GM19395 (cell line): ENCODE data around the gene SRRM2.
A peak's percentile ranks its signal among the peaks of the same experiment; 100 is the strongest.
"Not testable (repeated sequence)": the region's sequence is repeated elsewhere in the genome, so short reads cannot be mapped to it uniquely, and the experiment has no call there.

Experiments used
- ATAC-seq: cut with Tn5 transposase; IDR thresholded peaks from one replicate; pipeline ENCODE4 v1.9.1; 2021; ENCODE audit warnings: mild to moderate bottlenecking, moderate library complexity; ENCODE audit not compliant: unreplicated experiment

Gene SRRM2

DNA sequence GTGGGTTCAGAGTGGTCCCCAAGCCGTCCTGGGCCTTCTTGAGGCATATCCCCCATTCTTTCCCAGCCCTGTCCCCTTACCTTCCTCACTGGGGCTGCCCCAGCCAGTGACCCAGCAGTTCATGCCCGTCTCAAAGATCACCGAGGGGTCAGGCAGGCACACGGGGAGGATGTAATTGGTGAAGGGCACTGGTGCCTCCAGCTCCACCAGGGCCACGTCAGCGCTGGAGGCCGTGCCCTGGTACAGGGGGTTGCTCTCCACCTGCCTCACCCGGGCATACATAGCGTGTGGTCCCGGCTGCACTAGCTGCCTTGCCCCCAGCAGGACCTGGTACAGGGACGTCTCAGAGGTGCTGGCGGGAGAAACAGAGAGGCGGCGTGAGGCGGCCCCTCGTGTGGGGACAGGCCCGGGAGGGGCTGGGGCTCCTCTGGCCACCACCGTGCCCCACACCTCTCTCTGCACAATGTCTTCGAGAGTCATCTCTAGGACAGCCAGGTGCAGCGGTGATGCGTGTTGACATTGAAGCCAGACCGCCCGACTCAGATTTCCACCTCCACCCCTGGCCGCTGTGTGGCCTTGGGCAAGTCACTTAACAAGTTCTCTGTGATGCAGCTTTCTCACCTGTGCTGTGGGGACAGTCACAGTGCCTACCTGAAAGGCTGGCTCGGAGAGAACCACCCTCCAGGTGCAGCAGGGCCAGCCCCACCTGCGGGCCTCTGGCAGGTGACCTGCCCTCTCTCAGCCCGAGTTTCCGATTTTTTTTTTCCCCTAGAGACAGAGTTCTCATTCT is 38.3 kb upstream of the SRRM2 start:
- ATAC-seq = no peak

DNA sequence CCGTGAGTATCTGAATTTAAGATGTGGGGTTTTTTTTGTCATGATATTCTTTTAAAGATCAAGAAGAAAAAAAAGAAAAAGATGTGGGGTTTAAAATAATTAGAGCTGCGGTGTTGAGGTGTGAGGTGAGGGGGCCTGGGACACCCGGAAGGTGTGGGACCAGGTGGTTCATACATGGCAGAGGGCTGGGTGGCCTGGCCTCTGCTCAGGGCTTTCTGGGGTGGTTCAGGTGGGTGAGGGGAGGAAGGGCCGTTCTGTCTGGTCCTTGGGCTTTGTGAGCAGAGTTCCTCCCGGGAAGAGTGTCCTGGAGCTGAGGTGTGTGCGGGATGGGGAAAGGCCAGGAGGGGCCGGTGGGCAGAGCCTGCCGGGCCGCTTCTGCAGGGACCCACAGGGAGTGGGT is 37.4 kb upstream of the SRRM2 start:
- ATAC-seq = no peak

DNA sequence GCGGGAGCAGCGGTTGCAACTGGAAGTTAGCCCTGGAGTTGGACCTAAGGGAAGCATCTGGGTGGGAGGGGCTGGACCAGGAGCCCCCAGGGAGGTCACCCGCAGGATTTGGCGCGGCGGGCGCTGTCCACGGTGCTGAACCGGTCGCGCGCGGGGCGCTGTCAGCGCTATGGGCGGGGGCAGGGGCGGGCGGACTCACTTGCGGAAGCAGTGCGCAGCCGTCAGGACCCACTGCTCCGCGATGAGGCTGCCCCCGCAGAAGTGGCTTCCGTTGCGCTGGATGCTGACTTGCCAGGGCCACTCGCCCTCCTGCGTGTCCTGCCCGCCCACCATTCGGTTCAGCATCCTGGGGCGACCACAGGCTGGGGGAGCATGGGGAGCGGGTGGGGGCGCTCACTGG is 36.9 kb upstream of the SRRM2 start:
- no peak for ATAC-seq

DNA sequence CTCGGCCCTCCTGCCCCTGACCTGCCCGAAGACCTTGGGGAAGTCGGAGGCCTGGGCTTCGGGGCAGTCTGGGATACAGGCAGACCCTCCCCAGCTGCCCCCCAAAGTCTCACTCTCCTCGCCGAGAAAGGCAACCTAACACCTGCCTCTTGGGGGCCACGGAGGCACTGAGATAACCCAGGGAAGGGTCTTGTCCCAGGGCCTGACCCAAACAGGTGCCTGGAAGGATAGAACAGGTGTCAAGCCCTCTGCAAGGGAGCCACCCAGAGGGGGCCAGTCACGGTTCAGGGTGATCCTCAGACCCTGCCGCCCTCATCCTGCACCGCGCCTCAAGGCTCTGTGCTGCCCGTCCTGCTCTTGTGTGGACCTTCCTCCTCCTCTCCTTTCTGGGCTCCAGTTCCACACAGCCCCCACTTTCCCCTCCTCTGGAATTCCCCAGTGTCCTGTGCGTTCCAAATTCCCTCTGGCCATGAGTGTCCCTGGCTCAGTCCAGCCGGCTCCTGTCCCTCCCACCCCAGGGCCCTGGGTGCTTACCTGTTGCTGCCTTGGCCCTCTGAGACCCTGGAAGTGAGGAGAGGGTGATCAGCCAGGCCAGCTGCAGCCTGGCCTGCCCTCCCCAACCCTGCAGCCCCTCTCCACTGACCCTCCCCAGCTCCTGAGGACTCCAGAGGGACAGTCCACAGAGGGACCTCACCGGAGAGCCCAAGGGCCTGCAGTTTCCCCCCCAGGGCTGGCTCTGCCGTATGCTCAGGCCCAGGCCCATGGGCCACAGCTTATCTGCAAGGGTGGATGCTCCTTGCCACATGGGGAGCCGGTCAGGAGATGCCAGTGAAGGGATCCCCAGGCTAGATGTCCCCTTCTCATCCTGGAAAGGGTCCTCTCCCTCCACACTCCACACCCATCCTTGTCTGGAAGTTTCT is 36.2 kb upstream of the SRRM2 start:
- ATAC-seq = no peak

DNA sequence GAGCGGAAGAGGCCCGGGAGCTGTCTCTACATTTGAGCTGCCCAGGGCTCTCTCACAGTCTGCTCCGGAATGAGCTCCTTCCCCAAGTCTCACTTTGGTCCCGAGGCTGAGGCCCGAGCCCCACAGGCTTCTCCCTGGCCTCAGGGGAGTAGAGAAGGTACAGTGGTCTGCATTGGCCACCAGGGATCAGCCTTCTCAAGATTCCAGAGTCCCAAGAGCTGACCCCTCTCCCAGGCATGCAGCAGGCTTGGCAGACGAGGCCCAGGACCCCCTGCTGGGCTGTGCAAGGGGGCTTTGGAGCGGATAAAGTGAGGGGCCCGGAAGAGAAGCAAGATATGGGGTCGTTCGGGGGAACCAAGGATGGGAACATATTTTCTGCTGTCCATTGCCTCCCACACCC is 35.5 kb upstream of the SRRM2 start:
- ATAC-seq = no peak

DNA sequence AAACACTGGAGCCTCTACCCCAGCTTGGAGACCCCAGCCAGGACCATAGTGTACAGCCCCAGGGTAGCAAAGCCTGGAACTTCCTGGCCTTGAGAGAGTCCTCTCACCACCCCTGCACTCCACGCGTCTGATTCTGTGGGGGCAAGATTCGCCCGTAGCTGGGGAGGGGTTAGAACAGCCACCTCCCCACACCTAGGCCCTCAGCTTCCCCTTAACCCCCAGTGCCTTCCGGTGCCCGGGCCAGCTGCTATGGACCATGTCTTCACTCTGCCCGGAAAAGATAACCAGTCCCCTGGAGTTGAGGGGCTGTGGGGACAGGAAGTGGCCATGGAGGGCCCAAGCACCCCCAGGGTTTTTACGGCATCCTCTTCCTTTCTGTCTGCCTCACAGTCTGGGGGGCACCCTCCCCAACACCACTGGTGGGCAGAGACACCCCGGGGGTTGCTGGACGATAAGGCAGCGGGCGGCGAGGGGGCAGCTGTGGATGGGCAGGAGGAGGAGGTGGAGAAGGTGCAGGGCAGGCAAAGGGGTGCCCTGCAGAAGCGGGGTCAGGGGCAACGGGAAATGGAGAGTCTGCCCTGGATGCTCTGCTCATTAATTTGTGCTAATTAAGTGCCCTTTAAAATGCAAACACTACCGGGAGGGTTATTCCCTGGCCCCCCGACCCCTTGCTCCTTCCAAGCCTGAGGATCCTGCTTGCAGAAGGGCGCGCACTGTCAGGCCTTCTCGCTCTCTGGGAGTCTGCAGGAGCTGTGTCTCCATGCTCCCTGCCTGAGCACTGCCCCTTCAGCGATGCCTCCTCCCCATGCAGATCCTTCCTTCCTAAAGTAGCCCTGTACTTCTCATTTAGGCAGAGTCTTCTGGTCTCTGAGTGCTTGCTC is 34.8 kb upstream of the SRRM2 start:
- ATAC-seq = no peak

DNA sequence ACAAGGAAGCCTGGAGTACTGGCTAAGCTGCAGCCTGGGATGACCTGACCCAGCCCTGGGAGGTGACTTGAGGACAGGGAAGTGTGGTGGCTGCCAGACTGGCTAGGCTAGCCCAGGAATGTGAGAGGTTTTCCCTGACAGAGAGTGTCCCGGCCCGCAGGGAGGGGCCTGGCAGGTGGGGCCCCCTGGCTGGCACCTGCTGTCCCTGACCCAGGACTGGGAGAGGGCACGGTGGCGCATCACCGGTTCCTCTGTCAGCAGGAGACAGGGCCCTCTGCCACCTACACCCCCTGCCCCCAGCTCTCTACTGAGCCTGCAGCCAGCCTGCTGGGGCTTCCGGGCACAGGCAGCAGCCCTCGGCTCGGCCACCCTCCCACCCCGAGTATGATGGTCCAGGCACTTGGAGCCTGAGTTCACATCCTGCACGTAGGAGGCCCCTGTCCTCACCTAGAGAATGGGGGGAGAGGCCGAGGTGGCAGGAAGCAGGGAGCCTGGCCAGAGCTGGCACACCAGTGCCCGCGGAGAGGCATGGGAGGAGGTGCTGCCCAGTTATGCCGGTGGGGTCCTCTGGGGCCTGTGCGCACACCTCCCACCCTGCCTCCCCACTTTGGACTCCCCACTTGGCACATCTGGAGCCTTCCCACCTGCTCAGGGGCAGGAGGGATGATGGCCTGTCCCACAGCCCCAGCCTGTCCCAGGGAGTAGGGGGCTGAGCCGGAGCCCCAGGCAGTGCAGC is 32.9 kb upstream of the SRRM2 start:
- no peak for ATAC-seq

DNA sequence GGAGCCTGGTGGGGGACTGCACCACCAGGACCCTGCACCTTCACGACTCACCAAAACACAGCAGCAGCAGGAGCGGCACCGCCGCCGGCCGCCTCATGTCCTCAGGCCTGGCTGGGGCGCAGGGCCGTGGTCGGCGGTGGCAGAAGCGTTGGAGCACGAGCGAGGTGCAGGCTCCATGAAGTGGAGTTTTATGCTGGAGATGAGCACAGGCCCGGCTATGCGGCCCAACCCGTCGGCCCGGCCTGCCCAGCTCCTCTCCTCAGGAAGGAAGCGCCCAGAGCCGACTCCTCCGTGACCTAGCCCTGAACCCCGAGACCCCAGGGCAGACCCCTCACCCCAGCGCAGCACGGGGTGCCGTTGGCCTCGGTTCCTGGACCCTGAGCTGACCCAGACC is 32.4 kb upstream of the SRRM2 start, which contains the start of gene PRSS27:
TSS of gene PRSS27 (minus strand) at position 161 of the 394 bp plus-strand sequence. CDS start at position 97, 64 bp downstream.
- no peak for ATAC-seq

DNA sequence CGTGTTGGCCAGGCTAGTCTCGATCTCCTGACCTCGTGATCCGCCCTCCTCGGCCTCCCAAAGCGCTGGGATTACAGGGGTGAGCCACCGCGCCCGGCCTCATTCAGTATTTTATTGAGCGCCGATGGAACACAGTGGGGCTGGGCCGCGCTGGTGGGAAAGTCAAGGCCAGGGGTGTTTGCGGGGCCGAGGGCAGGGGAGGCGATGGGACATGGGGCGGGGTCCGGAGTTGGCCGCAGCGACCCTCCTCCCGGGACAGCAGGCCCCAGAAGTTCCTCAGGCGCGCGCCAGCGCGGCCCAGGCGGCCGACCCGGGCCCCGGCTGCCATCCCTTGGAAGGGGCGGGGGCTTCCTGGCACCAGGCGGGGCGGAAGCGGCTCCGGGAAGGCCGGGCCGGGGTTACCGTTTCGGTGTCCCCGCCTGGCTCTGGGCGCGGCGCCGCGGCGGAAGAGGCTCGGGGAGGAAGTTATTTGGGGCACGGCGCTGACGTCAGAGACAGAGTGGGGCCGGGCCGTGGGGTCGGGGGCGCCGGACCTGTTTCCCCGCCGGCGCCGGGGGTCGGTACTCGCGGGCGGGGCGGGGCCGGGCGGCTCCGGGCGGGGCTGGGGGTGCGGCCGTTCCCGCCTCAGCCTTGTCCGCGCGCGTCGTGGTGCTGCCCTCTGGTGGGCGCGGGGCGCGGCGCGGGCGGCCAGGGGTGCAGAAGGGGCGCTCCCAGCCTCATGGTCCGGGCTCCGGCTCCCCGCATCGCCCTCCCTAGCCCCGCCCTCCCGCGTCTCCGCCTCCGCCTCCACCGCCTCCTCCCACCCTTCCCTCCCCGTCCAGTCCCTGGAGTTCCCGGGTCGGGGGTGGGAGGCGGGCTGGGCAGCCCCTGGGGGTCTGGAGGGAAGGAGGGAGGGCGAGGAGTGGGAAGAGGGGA is 31.5 kb upstream of the SRRM2 start:
- peak; percentile 72 for ATAC-seq

DNA sequence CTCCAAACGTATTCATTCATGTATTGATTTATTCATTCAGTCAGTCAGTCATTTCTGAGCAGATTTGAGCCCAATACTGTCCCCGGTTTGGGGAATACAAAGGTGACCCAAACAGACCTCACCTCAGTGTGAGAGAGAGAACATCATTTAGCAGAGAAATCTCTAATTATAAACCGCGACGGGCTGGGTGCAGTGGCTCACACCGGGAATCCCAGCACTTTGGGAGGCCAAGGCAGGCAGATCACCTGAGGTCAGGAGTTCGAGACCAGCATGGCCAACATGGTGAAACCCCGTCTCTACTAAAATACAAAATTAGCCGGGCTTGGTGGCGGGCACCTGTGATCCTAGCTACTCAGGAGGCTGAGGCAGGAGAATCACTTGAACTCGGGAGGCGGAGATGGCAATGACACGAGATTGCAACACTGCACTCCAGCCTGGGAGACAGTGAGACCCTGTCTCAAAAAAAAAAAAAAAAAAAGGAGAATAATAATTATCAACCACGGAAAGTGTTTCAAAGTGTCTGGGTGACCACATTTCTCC is 30.7 kb upstream of the SRRM2 start:
- ATAC-seq = not testable (repeated sequence)

DNA sequence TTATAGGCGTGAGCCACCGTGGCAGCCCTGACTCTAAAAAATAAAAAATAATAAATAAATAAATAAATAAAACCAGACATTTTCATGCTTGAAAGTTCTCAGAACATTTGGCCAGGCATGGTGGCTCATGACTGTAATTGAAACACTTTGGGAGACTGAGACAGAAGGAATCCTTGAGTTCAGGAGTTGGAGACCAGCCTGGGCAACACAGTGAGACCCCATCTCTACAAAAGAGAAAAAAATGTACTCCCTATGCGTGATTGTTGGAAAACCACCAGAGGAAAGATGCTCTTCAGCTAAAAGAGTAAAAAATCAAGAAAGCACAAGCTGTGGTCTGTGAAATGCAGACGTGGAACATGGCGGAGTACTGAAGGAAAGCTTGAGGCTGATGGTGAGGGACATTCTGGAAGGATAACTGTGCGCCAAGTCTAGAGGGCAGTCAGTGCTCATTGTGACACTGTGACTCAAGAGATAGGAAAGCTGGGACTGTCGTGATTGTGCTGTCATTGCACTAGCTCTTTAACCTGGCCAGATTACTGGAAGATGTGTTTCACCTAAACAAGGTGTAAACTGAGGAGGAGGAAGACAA is 28.3 kb upstream of the SRRM2 start:
- ATAC-seq = no peak

DNA sequence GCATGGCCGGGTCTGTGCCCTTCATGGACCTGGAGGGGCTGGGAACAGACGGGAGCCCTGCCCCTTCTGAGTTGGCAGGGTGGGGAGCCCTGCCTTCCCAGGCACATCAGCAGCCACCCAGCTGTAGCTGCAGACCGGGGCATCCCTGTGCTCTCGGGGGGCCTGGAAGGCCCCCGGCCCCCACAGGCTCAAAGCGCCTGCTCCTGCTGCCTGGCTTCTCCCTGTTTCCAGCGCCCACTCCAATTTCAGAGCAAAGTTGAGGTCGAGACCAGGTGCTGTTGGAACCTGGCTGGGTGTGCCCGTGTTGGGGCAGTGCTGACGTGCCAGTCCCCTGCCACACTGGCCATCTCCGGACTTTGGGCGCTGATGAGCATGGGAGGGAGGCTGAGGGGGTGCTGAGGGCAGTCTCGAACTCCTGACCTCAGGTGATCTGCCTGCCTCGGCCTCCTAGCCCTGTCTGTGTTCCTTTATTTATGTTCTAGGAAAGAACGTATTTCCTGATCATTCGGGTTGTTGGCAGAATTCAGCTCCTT is 27.6 kb upstream of the SRRM2 start:
- no peak for ATAC-seq

DNA sequence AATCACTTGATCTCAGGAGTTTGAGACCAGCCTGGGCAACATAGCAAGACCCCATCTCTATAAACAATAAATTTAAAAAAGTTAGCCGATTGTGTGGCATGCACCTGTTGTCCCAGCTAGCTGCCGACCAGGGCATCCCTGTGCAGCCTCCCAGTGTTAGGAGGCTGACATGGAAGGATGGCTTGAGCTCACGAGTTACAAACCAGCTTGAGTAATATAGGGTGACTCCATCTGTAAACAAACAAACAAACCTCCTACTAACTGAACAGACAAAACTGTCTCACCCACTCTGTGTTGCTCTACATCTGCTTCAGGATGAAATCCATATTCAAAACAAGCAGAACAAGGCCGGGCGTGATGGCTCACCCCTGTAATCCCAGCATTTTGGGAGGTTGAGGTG is 25.5 kb upstream of the SRRM2 start:
- no peak for ATAC-seq

DNA sequence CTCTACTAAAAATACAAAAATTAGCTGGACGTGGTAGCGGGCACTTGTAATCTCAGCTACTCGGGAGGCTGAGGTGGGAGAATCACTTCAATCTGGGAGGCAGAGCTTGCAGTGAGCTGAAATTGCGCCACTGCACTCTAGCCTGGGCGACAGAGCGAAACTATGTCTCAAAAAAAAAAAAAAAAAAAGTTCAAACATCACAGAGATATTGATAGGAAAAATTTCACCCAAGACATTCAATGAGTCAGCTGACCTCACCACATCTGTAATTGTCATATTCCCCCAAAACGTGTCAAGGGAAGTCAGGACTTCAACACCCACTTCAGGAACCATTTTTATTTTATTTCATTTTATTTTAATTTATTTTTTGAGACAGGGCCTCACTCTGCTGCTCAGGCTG is 24.4 kb upstream of the SRRM2 start:
- no peak for ATAC-seq

DNA sequence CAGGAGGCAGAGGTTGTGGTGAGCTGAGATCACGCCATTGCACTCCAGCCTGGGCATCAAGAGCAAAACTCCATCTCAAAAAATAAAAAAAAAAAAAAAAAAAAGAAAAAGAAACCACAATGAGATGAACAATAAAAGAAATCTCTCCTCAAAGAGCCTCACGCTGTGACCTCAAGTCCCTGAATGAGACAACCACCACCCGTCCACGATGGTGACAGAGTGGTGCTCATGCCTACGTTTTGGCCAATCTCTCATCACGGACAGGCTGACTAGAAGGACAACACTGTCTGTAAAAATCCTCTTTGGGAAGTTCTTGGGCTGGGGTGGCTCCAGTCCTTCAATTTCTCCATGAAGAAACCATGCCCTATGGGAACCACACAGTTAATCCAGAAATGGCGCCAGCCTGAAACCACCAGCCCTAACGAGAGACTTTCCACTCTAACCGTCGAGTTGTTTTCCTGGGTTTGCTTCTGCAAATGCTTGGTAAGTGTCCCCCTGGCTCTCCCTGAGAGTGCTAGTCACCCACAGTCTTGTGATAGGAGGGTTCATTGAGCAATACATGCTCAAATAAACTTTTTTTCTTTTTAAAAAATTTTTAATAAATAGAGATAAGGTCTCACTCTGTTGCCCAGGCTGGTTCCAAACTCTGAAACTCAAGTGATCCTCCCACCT is 17.5 kb upstream of the SRRM2 start:
- no peak for ATAC-seq

DNA sequence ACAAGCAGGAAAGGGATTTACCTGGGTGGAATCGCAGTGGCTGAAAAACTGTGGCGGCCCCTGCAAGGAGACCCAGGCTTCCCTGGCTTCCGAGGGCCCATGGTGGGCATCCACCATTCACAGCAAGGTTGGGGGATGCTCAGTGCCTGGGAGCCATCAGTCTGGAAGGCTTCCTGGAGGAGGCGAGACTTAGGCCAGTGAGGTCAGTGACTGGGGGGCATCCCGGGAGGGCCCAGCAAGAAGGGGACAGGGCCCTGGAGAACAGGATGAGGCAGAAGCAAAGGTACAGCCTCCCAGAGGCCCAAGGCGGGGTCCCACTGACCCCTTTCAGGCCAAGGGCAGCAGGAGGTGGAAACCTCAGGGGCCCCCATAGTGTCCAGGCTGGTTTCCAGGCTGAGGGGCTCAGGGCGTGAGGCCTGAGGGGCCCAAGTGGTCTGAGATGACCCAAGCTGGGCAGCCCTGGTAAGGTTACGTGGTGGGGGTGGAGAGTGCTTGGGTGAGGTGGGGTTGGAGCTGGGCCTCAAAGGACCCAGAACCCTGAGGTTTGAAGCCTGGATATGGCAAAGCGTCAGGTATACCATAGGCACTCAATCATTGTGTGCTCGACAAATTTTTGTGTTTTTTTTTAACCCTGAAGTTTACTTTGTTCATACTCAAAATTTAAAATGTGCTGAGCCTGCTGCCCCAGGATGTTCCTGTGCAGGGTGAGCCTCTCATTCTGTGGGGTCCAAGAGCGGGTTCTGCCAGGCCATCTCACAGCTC is 15.8 kb upstream of the SRRM2 start:
- no peak for ATAC-seq

DNA sequence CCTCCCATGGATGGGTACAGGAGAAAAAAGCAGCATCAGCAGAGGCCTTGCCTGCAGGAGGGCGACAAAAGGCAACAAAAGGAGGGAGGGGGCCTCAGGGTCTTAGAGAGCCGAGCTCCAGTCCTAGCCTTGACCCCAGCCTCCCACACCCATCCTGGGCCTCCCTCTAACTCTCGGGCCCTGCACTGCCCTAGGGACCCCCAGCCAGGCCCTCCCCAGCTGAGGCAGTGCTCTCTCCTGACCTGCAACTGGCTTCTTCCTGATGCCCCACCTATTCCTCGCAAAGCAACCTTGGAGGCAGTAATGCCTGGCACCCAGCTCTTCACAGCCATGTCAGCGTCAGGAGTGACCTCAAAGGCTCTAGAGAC is 15.2 kb upstream of the SRRM2 start:
- no peak for ATAC-seq
